GM12878 (cell line): ENCODE measurements around the gene MGARP. TPM values are rescaled to one million over a fixed set of nuclear protein-coding genes. Genes with fewer than 3 reads are reported as not detected.
"Not testable (repeated sequence)": the region's sequence is repeated elsewhere in the genome, so short reads cannot be mapped to it uniquely, and the experiment has no call there.

Source experiments
- ATAC-seq: fragments of 200-7000 bp; cut with Tn5 transposase; 3 replicates; pipeline ENCODE4 v1.9.1; 2020; ENCODE audit warnings: mild to moderate bottlenecking, moderate library complexity
- BruUV-seq: library from RNA; stranded (reverse); fragments of 400-500 nt; replicated peaks from 2 replicates; lab custom pipeline; 2021; lab: Mats Ljungman, UMichigan
- CTCF ChIA-PET: fragments of 300-600 bp; sonication (Branson Sonifier 250); formaldehyde crosslinking; extraction: SDS; loops from one replicate; lab custom pipeline; 2021; ENCODE audit warnings: inconsistent platforms; lab: Yijun Ruan, JAX
- POLR2A ChIA-PET: fragments of 350-600 bp; formaldehyde crosslinking; extraction: SDS; loops from one replicate; lab custom pipeline; 2021; ENCODE audit warnings: inconsistent platforms; lab: Charles Lee
- RAD21 ChIA-PET: fragments of 300-600 bp; sonication (Branson Sonifier 250); formaldehyde crosslinking; loops from one replicate; lab custom pipeline; 2023; ENCODE audit warnings: antibody characterized with exemption; ENCODE audit not compliant: unreplicated experiment; lab: Charles Lee
- SMC1A ChIA-PET: fragments of 300-600 bp; sonication (Branson Sonifier 250); formaldehyde crosslinking; loops from one replicate; lab custom pipeline; 2023; ENCODE audit not compliant: unreplicated experiment, uncharacterized antibody; lab: Charles Lee
- DNase-seq: peaks from one replicate; pipeline ENCODE4 v3.0.0-alpha.2; 2011; ENCODE audit warnings: low read depth, low spot score
- FAIRE-seq: peaks from 3 replicates; lab custom pipeline; 2011; peaks lifted over from hg19 to GRCh38; lab: Jason Lieb, UNC
- H2AFZ ChIP-seq: 2 replicates; pipeline ENCODE4 v1.6.0; 2011; ENCODE audit warnings: low read depth, low read length, control low read depth; ENCODE audit not compliant: control insufficient read depth
- H3K27ac ChIP-seq: 2 replicates; pipeline ENCODE4 v1.5.1; 2011; ENCODE audit warnings: control low read depth; ENCODE audit not compliant: control insufficient read depth, insufficient read depth
- H3K27me3 ChIP-seq, 2 experiments: replicated peaks in 1 of 2; 2 replicates each; pipeline versions ENCODE4 v1.6.0 to v1.6.1; 2011; ENCODE audit warnings: low read length in 1 of 2; ENCODE audit not compliant: control insufficient read depth in 2 of 2, insufficient read depth in 2 of 2
- H3K36me3 ChIP-seq, 2 experiments: 2 replicates each; pipeline ENCODE4 v1.5.1; 2011; ENCODE audit warnings: low read length in 1 of 2; ENCODE audit not compliant: control insufficient read depth in 2 of 2, insufficient read depth in 2 of 2
- H3K4me1 ChIP-seq: 2 replicates; pipeline ENCODE4 v1.6.1; 2011; ENCODE audit warnings: mild to moderate bottlenecking, low read length, moderate library complexity, mixed read lengths; ENCODE audit not compliant: control insufficient read depth, insufficient read depth
- H3K4me2 ChIP-seq: 2 replicates; pipeline ENCODE4 v1.6.0; 2011; ENCODE audit warnings: control low read depth; ENCODE audit not compliant: control insufficient read depth, insufficient read depth
- H3K4me3 ChIP-seq: fragments of 200-600 bp; sonication (generic); 2 replicates; pipeline ENCODE4 v1.5.1; 2016
- H3K79me2 ChIP-seq: 2 replicates; pipeline ENCODE4 v1.6.0; 2011; ENCODE audit warnings: low read length; ENCODE audit not compliant: control insufficient read depth, insufficient read depth
- H3K9ac ChIP-seq: 2 replicates; pipeline ENCODE4 v1.8.0; 2011; ENCODE audit warnings: low read length, control low read depth, mixed read lengths; ENCODE audit not compliant: control insufficient read depth, insufficient read depth
- H3K9me3 ChIP-seq: replicated peaks from 3 replicates; pipeline ENCODE4 v1.5.1; 2011; ENCODE audit warnings: mild to moderate bottlenecking, low read length; ENCODE audit not compliant: control insufficient read depth, insufficient read depth
- H4K20me1 ChIP-seq: 2 replicates; pipeline ENCODE4 v1.6.0; 2011; ENCODE audit not compliant: control insufficient read depth, insufficient read depth
- LARP7 ChIP-seq: fragments of 450-650 bp; IDR thresholded peaks from 2 replicates; pipeline ENCODE4 v1.6.1; 2017; ENCODE audit warnings: mild to moderate bottlenecking
- SPI1 ChIP-seq: IDR thresholded peaks from 2 replicates; pipeline ENCODE4 v1.6.1; 2011; ENCODE audit warnings: low read depth, mild to moderate bottlenecking, low read length, moderate library complexity, borderline replicate concordance; ENCODE audit not compliant: insufficient read depth
- TARDBP ChIP-seq: IDR thresholded peaks from 2 replicates; pipeline ENCODE4 v1.6.1; 2016; ENCODE audit warnings: borderline replicate concordance
- WGBS: methylation state at CpG from one replicate; pipeline ENCODE4 v1.1.6; 2016; ENCODE audit warnings: low lambda C conversion rate; ENCODE audit not compliant: insufficient replicate concordance, insufficient coverage; ENCODE audit errors: missing lambda C conversion rate; 5-methylcytosine and 5-hydroxymethylcytosine counted together
- in situ Hi-C: fragments of 300-500 bp; cut with MboI; formaldehyde crosslinking; loops from 9 replicates; pipeline ENCODE4 v1.14.3; 2018; ENCODE audit warnings: mixed read lengths
- intact Hi-C: fragments of 100-400 bp; cut with micrococcal nuclease; formaldehyde crosslinking; loops from one replicate; pipeline ENCODE4 v1.14.2; 2022; ENCODE audit not compliant: unreplicated experiment
- polyA plus RNA-seq, 11 experiments: library from polyadenylated mRNA; depleted of rRNA in 4 of 11; unstranded in 6 of 11; stranded (reverse) in 5 of 11; fragments of >200 nt; fragmentation: Nextera tagmentation in 4 of 11; fragmentation: Illumina TruSeq in 1 of 11; extraction: Ambion mirVana in 4 of 11; extraction: Trizol in 1 of 11; gene quantifications; 1 replicate in 1 of 11; 2 replicates in 10 of 11; pipeline versions ENCODE4 v1.2.1 to v1.2.3, GENCODE V29; 2011 to 2016; ENCODE audit warnings: inconsistent platforms in 2 of 11, missing spikeins in 2 of 11, low read depth in 1 of 11
- total RNA-seq, 4 experiments: library from RNA; depleted of rRNA in 3 of 4; stranded (reverse); fragments of >200 nt in 3 of 4; fragmentation: Illumina TruSeq in 1 of 4; extraction: Trizol in 1 of 4; gene quantifications; 2 replicates each; pipeline versions ENCODE4 v1.2.1 to v1.2.3, GENCODE V29; 2013 to 2021
- TF ChIP-seq, protein P1 (sequence below): fragments of 450-650 bp; IDR thresholded peaks from 2 replicates; pipeline ENCODE4 v1.6.1; 2016; ENCODE audit warnings: mild to moderate bottlenecking
- TF ChIP-seq, protein P2 (sequence below): fragments of 450-650 bp; IDR thresholded peaks from 2 replicates; pipeline ENCODE4 v1.6.1; 2016; ENCODE audit warnings: mild to moderate bottlenecking
- TF ChIP-seq, protein P3 (sequence below): fragments of 450-650 bp; IDR thresholded peaks from 2 replicates; pipeline ENCODE4 v1.6.1; 2017; ENCODE audit warnings: mild to moderate bottlenecking, moderate library complexity

Gene MGARP
- total and polyA plus RNA-seq, 10 of the 15 experiments (the other 5 are each of a cell fraction or from before 2014, with no cell fraction given), result 0.04 to 0.23 (median 0.08) TPM; not detected in 7

DNA sequence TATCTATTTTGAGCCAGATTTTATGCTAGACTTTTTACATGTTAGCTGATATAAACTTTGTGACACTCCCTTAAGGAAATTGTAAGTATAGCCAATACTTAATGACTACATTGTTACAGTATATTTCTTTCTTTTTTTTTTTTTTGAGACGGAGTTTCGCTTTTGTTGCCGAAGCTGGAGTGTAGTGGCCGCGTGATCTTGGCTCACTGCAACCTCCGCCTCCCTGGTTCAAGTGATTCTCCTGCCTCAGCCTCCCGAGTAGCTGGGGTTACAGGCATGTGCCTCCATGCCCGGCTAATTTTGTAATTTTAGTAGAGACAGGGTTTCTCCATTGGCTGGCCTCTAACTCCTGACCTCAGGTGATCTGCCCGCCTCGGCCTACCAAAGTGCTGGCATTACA is 33.4 kb upstream of the MGARP start:
- H3K9ac ChIP-seq, H3K4me2 ChIP-seq, H3K4me3 ChIP-seq, FAIRE-seq, intact Hi-C loops, H3K27me3 ChIP-seq, ATAC-seq, DNase-seq, H3K27ac ChIP-seq, H3K36me3 ChIP-seq, BruUV-seq, RAD21 ChIA-PET, H4K20me1 ChIP-seq, H3K9me3 ChIP-seq, H2AFZ ChIP-seq, CTCF ChIA-PET: not testable (repeated sequence)
- Histone ChIP-seq H3K4me1 (peaks cover 20% of the 10 kb centered on the region), H3K79me2 (peaks cover 91% of the 10 kb centered on the region)
- in situ Hi-C loops, result loop anchor here (25.0 kb wide), 1 partner anchor 1101 kb away; no protein-coding TSS in a partner anchor
- TF ChIP-seq, protein P1, sequence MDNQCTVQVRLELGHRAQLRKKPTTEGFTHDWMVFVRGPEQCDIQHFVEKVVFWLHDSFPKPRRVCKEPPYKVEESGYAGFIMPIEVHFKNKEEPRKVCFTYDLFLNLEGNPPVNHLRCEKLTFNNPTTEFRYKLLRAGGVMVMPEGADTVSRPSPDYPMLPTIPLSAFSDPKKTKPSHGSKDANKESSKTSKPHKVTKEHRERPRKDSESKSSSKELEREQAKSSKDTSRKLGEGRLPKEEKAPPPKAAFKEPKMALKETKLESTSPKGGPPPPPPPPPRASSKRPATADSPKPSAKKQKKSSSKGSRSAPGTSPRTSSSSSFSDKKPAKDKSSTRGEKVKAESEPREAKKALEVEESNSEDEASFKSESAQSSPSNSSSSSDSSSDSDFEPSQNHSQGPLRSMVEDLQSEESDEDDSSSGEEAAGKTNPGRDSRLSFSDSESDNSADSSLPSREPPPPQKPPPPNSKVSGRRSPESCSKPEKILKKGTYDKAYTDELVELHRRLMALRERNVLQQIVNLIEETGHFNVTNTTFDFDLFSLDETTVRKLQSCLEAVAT, result peak; percentile 92
- ChIA-PET POLR2A (interaction anchor here (0.6 to 3.8 kb wide), 3 partner anchors 12 to 150 kb away, joined by 3 to 29 read pairs (median 11); partner anchors contain the start of genes NAA15 and NDUFC1), SMC1A (interaction anchor here (0.9 to 2.6 kb wide), 2 partner anchors 17 to 27 kb away, joined by 3 to 11 read pairs; no protein-coding TSS in a partner anchor)
- 99% methylated on average over 5 of the region's 10 CpGs for WGBS

DNA sequence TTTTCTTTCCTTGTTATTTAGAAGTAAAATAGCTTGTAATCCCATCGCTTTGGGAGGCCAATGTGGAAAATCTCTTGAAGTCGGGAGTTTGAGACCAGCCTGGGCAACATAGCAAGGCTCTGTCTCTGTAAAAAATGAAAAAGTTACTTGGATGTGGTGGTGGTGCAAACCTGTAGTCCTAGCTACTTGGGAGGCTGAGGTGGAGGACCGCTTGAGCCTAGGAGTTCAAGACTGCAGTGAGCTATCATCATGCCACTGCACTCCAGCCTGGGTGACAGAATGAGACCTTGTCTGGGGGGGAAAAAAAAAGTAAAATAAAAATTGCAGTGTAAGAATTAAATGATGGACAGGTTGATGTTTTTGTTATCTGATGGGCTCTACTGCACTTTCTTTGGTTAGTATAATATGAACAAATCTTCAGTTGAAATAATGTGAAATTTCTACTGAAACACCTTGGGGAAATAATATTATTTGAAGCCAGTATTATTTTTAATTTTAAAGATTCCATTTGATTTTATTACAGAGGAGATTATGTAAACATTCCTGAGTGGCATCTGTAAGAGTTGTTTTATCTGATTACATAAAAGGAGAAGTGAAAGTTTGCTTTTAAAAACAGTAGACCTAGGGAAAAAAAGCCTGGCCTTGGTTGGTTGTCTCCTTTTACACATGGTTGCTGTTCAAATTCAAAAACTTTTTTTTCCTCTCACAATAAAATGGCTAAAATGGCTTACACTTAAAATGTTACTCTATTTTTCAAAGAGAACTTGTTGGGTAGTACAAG is 32.7 kb upstream of the MGARP start:
- peaks cover 89% of the 10 kb centered on the region for H3K79me2 ChIP-seq
- SMC1A ChIA-PET, result interaction anchor here (0.8 to 2.6 kb wide), 8 partner anchors 12 to 80 kb away, joined by 3 to 15 read pairs (median 4); partner anchors contain the start of gene NAA15
- H2AFZ ChIP-seq, result no peak overlapping the region
- H3K27ac ChIP-seq, result no peak overlapping the region; the same call in 1 of the 2 replicates
- no peaks in the 10 kb centered on the region for H3K27me3 ChIP-seq
- H3K36me3 ChIP-seq, result peaks cover 0 to 2% of the 10 kb centered on the region in 2 experiments; a peak in 1 of 4 replicates
- peaks cover 20% of the 10 kb centered on the region for H3K4me1 ChIP-seq
- H3K9ac ChIP-seq, result no peak overlapping the region
- RAD21 ChIA-PET, result interaction anchor here (0.7 to 2.2 kb wide), 4 partner anchors 10 to 17 kb away, joined by 3 to 11 read pairs (median 7); partner anchors contain the start of genes NAA15 and NDUFC1
- no peak overlapping the region for H3K4me2 ChIP-seq
- peak; percentile 36 for ATAC-seq
- no peak overlapping the region for H3K4me3 ChIP-seq
- DNase-seq, result no peak
- H3K9me3 ChIP-seq, result no peaks in the 10 kb centered on the region; the same call in 1 of the 3 replicates
- TSS peak; percentile 4 for BruUV-seq
- FAIRE-seq, result no peak
- 97% methylated on average over 3 of the region's 3 CpGs for WGBS
- POLR2A ChIA-PET, result interaction anchor here (1.9 to 3.8 kb wide), 3 partner anchors 11 to 134 kb away, joined by 5 to 29 read pairs (median 11); partner anchors contain the start of genes NAA15 and NDUFC1
- intact Hi-C loops (no loop called here), in situ Hi-C loops (loop anchor here (25.0 kb wide), 1 partner anchor 1100 kb away; no protein-coding TSS in a partner anchor)
- CTCF ChIA-PET, result interaction anchor here (1.4 to 1.9 kb wide), 4 partner anchors 10 to 19 kb away, joined by 4 to 12 read pairs (median 6); partner anchors contain the start of gene NDUFC1
- H4K20me1 ChIP-seq, result no peaks in the 10 kb centered on the region
- TF ChIP-seq, protein P2, sequence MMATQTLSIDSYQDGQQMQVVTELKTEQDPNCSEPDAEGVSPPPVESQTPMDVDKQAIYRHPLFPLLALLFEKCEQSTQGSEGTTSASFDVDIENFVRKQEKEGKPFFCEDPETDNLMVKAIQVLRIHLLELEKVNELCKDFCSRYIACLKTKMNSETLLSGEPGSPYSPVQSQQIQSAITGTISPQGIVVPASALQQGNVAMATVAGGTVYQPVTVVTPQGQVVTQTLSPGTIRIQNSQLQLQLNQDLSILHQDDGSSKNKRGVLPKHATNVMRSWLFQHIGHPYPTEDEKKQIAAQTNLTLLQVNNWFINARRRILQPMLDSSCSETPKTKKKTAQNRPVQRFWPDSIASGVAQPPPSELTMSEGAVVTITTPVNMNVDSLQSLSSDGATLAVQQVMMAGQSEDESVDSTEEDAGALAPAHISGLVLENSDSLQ, result peak; percentile 80
- TF ChIP-seq TARDBP, result no peak
- no peak for TF ChIP-seq LARP7
- TF ChIP-seq, protein P3, sequence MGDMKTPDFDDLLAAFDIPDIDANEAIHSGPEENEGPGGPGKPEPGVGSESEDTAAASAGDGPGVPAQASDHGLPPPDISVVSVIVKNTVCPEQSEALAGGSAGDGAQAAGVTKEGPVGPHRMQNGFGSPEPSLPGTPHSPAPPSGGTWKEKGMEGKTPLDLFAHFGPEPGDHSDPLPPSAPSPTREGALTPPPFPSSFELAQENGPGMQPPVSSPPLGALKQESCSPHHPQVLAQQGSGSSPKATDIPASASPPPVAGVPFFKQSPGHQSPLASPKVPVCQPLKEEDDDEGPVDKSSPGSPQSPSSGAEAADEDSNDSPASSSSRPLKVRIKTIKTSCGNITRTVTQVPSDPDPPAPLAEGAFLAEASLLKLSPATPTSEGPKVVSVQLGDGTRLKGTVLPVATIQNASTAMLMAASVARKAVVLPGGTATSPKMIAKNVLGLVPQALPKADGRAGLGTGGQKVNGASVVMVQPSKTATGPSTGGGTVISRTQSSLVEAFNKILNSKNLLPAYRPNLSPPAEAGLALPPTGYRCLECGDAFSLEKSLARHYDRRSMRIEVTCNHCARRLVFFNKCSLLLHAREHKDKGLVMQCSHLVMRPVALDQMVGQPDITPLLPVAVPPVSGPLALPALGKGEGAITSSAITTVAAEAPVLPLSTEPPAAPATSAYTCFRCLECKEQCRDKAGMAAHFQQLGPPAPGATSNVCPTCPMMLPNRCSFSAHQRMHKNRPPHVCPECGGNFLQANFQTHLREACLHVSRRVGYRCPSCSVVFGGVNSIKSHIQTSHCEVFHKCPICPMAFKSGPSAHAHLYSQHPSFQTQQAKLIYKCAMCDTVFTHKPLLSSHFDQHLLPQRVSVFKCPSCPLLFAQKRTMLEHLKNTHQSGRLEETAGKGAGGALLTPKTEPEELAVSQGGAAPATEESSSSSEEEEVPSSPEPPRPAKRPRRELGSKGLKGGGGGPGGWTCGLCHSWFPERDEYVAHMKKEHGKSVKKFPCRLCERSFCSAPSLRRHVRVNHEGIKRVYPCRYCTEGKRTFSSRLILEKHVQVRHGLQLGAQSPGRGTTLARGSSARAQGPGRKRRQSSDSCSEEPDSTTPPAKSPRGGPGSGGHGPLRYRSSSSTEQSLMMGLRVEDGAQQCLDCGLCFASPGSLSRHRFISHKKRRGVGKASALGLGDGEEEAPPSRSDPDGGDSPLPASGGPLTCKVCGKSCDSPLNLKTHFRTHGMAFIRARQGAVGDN, result 0 out of 2 replicates have a peak, but pooled peaks have one; percentile 29
- TF ChIP-seq SPI1, result peak; percentile 87
